Body of pancreas (tissue), 4 donors: Measurements from ENCODE around the gene UBE2E1.

ENCODE experiments used
- POLR2A ChIP-seq, 3 donors: fragments of 450-650 bp; IDR thresholded peaks; one replicate each; pipeline ENCODE4 v1.6.1; 2016; ENCODE audit warnings: antibody characterized with exemption in 3 of 3, mild to moderate bottlenecking in 2 of 3
- TF ChIP-seq, protein P1 (sequence below), 7 experiments: fragments of 450-650 bp in 4 of 7; fragments of 200-600 bp in 3 of 7; sonication (generic) in 3 of 7; IDR thresholded peaks; one replicate each; pipeline ENCODE4 v1.5.1; 2016 to 2019; ENCODE audit warnings: antibody characterized with exemption in 7 of 7

DNA sequence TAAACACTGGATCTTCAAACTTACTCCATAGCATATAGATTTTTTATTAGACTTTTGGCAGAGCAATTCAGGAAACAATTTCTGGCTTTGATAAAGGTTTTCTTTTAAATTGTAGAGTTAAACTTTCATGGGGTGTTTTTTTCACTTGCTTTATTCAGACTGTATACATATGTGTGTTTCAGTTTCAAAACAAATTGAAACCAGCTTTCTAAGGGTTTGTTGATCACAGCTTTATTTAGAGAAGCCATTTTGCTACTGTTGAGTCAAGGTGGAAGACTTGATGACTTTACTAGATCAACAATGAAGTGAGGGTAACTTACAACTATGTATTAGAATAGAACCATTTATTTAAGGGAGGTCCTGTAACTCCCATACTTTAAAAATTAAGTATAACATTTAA is 6.2 kb downstream of the UBE2E1 start:
- TF ChIP-seq, protein P1, sequence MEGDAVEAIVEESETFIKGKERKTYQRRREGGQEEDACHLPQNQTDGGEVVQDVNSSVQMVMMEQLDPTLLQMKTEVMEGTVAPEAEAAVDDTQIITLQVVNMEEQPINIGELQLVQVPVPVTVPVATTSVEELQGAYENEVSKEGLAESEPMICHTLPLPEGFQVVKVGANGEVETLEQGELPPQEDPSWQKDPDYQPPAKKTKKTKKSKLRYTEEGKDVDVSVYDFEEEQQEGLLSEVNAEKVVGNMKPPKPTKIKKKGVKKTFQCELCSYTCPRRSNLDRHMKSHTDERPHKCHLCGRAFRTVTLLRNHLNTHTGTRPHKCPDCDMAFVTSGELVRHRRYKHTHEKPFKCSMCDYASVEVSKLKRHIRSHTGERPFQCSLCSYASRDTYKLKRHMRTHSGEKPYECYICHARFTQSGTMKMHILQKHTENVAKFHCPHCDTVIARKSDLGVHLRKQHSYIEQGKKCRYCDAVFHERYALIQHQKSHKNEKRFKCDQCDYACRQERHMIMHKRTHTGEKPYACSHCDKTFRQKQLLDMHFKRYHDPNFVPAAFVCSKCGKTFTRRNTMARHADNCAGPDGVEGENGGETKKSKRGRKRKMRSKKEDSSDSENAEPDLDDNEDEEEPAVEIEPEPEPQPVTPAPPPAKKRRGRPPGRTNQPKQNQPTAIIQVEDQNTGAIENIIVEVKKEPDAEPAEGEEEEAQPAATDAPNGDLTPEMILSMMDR (IDR thresholded peaks at IDR 0.05), result no peak
- TF ChIP-seq POLR2A (IDR thresholded peaks at IDR 0.05), result no peak
